Neural progenitor cell (in vitro differentiated cells): ENCODE data around the gene SPRED3.

Experiments used
- EZH2 ChIP-seq: fragments of 200-600 bp; sonication (generic); IDR thresholded peaks from 2 replicates; pipeline ENCODE4 v1.6.1; 2017; ENCODE audit warnings: antibody characterized with exemption, mild to moderate bottlenecking, moderate library complexity
- TF ChIP-seq, protein P1 (sequence below): fragments of 200-600 bp; sonication (generic); IDR thresholded peaks from 2 replicates; pipeline ENCODE4 v1.5.1; 2017; ENCODE audit warnings: antibody characterized with exemption, mild to moderate bottlenecking

DNA sequence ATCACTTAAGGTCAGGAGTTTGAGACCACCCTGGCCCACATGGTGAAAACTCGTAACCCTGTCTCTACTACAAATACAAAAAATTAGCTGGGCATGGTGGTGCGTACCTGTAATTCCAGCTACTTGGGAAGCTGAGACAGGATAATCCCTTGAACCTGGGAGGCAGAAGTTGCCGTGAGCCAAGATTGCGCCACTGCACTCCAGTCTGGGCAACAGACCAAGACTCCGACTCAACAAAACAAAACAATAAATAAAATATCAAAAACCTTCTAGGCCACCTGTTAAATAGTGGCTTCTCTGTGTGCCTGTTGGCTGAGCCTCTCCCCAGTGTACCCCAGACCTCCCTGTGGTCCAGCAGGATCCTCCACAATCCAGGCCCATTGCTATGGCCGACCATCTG, 17.4 kb upstream of the SPRED3 start:
- TF ChIP-seq, protein P1, sequence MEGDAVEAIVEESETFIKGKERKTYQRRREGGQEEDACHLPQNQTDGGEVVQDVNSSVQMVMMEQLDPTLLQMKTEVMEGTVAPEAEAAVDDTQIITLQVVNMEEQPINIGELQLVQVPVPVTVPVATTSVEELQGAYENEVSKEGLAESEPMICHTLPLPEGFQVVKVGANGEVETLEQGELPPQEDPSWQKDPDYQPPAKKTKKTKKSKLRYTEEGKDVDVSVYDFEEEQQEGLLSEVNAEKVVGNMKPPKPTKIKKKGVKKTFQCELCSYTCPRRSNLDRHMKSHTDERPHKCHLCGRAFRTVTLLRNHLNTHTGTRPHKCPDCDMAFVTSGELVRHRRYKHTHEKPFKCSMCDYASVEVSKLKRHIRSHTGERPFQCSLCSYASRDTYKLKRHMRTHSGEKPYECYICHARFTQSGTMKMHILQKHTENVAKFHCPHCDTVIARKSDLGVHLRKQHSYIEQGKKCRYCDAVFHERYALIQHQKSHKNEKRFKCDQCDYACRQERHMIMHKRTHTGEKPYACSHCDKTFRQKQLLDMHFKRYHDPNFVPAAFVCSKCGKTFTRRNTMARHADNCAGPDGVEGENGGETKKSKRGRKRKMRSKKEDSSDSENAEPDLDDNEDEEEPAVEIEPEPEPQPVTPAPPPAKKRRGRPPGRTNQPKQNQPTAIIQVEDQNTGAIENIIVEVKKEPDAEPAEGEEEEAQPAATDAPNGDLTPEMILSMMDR, result no peak
- TF ChIP-seq EZH2, result no peak
